ENCODE measurements around the gene KLHL26.

The KLHL26 gene

GRCh38 chr19:18700501-18701249, 63.8 kb downstream of the KLHL26 start:
- H3K4me2 ChIP-seq (ENCODE audit: low read depth, low read length, poor library complexity, severe bottlenecking), result peak overlapping the region; percentile 94
- H3K4me3 ChIP-seq (ENCODE audit: low read length, poor library complexity, severe bottlenecking), result peak overlapping the region; percentile 77

GRCh38 chr19:18701250-18701608, 64.4 kb downstream of the KLHL26 start:
- no peaks in the 10 kb centered on the region for H3K36me3 ChIP-seq (ENCODE audit: insufficient read depth, low read length)
- peak overlapping the region; percentile 71 for H3K9ac ChIP-seq (ENCODE audit: low read depth, low read length, poor library complexity, severe bottlenecking)
- no peaks in the 10 kb centered on the region for H3K27me3 ChIP-seq (ENCODE audit: insufficient read depth, low read length, poor library complexity, severe bottlenecking)
- H2AFZ ChIP-seq (ENCODE audit: low read length), result no peak overlapping the region
- no peak for TF ChIP-seq CTCF (conservative IDR thresholded peaks at IDR 0.05; ENCODE audit: low read length)
- TF ChIP-seq EZH2phosphoT487 (IDR thresholded peaks at IDR 0.05; ENCODE audit: borderline replicate concordance), result no peak
- H4K20me1 ChIP-seq (ENCODE audit: insufficient read depth, low read length, poor library complexity, severe bottlenecking), result peaks cover 11% of the 10 kb centered on the region
- peak overlapping the region; percentile 94 for H3K4me2 ChIP-seq (ENCODE audit: low read depth, low read length, poor library complexity, severe bottlenecking)
- peaks cover 14% of the 10 kb centered on the region for H3K4me1 ChIP-seq (ENCODE audit: insufficient read depth, low read length, poor library complexity, severe bottlenecking)
- peaks cover 10% of the 10 kb centered on the region; the same call in 1 of the 2 replicates for H3F3A ChIP-seq (ENCODE audit: low read depth)
- peak overlapping the region; percentile 77 for H3K4me3 ChIP-seq (ENCODE audit: low read length, poor library complexity, severe bottlenecking)
- H3K9me3 ChIP-seq (ENCODE audit: insufficient read depth, low read depth, low read length), result no peaks in the 10 kb centered on the region
- H3K79me2 ChIP-seq (ENCODE audit: insufficient read depth, low read length), result peaks cover 40% of the 10 kb centered on the region
- no peaks in the 10 kb centered on the region for H3K9me2 ChIP-seq (replicated peaks; ENCODE audit: low read depth, low read length)

More at GRCh38 chr19:18700501-18701249, 63.8 kb downstream of the KLHL26 start:
- peak overlapping the region; percentile 92 for H2AFZ ChIP-seq (ENCODE audit: low read length)
- peaks cover 45% of the 10 kb centered on the region for H3K79me2 ChIP-seq (ENCODE audit: insufficient read depth, low read length)
- H3K9me2 ChIP-seq (replicated peaks; ENCODE audit: low read depth, low read length), result no peaks in the 10 kb centered on the region
- no peaks in the 10 kb centered on the region for H3K9me3 ChIP-seq (ENCODE audit: insufficient read depth, low read depth, low read length)
- no peaks in the 10 kb centered on the region for H3K27me3 ChIP-seq (ENCODE audit: insufficient read depth, low read length, poor library complexity, severe bottlenecking)
- H3K36me3 ChIP-seq (ENCODE audit: insufficient read depth, low read length), result no peaks in the 10 kb centered on the region
- H3K4me1 ChIP-seq (ENCODE audit: insufficient read depth, low read length, poor library complexity, severe bottlenecking), result peaks cover 14% of the 10 kb centered on the region
- peak overlapping the region; percentile 71 for H3K9ac ChIP-seq (ENCODE audit: low read depth, low read length, poor library complexity, severe bottlenecking)
- TF ChIP-seq CTCF (conservative IDR thresholded peaks at IDR 0.05; ENCODE audit: low read length) (no peak), EZH2phosphoT487 (IDR thresholded peaks at IDR 0.05; ENCODE audit: borderline replicate concordance) (no peak)
- H4K20me1 ChIP-seq (ENCODE audit: insufficient read depth, low read length, poor library complexity, severe bottlenecking), result peaks cover 11% of the 10 kb centered on the region
- peaks cover 10% of the 10 kb centered on the region; the same call in 1 of the 2 replicates for H3F3A ChIP-seq (ENCODE audit: low read depth)

- no peaks in the 10 kb centered on the region for H3K36me3 ChIP-seq (ENCODE audit: insufficient read depth, low read length)
- H3K79me2 ChIP-seq (ENCODE audit: insufficient read depth, low read length), result peaks cover 44% of the 10 kb centered on the region
- TF ChIP-seq EZH2phosphoT487 (IDR thresholded peaks at IDR 0.05; ENCODE audit: borderline replicate concordance) (no peak), CTCF (conservative IDR thresholded peaks at IDR 0.05; ENCODE audit: low read length) (no peak)
These were observed 67.2 kb downstream of the KLHL26 start for GRCh38 chr19:18704054-18704453.

More at GRCh38 chr19:18704054-18704453, 67.2 kb downstream of the KLHL26 start:
- no peak overlapping the region for H3K4me3 ChIP-seq (ENCODE audit: low read length, poor library complexity, severe bottlenecking)
- H3K9ac ChIP-seq (ENCODE audit: low read depth, low read length, poor library complexity, severe bottlenecking), result no peak overlapping the region
- peaks cover 10% of the 10 kb centered on the region; the same call in 1 of the 2 replicates for H3F3A ChIP-seq (ENCODE audit: low read depth)
- H3K9me3 ChIP-seq (ENCODE audit: insufficient read depth, low read depth, low read length), result no peaks in the 10 kb centered on the region
- no peaks in the 10 kb centered on the region for H3K9me2 ChIP-seq (replicated peaks; ENCODE audit: low read depth, low read length)
- H4K20me1 ChIP-seq (ENCODE audit: insufficient read depth, low read length, poor library complexity, severe bottlenecking), result peaks cover 11% of the 10 kb centered on the region
- H2AFZ ChIP-seq (ENCODE audit: low read length), result no peak overlapping the region
- H3K4me2 ChIP-seq (ENCODE audit: low read depth, low read length, poor library complexity, severe bottlenecking), result no peak overlapping the region
- no peaks in the 10 kb centered on the region for H3K27me3 ChIP-seq (ENCODE audit: insufficient read depth, low read length, poor library complexity, severe bottlenecking)
- H3K4me1 ChIP-seq (ENCODE audit: insufficient read depth, low read length, poor library complexity, severe bottlenecking), result peaks cover 14% of the 10 kb centered on the region

Measured in Loucy (cell line).